Panc1 (cell line): ENCODE data around the gene FUT1. TPM values are rescaled to one million over a fixed set of nuclear protein-coding genes. Genes with fewer than 3 reads are reported as not detected.

Experiments
- ATAC-seq: fragments of 200-7000 bp; cut with Tn5 transposase; 2 replicates; pipeline ENCODE4 v1.9.1; 2020; ENCODE audit warnings: mild to moderate bottlenecking, moderate library complexity
- BruUV-seq: library from RNA; stranded (reverse); fragments of 400-500 nt; replicated peaks from 2 replicates; lab custom pipeline; 2021; lab: Mats Ljungman, UMichigan
- CTCF ChIA-PET: fragments of 300-600 bp; sonication (Branson Sonifier 250); formaldehyde crosslinking; loops from one replicate; lab custom pipeline; 2022; ENCODE audit warnings: antibody characterized with exemption; lab: Charles Lee
- POLR2A ChIA-PET: fragments of 300-600 bp; sonication (Branson Sonifier 250); formaldehyde crosslinking; loops from one replicate; lab custom pipeline; 2022; ENCODE audit warnings: antibody characterized with exemption; lab: Charles Lee
- DNase-seq: peaks from one replicate; pipeline ENCODE4 v3.0.0-alpha.2; 2010; ENCODE audit warnings: low read depth, low spot score
- H3K27ac ChIP-seq: 2 replicates; pipeline ENCODE4 v1.5.1; 2011; ENCODE audit warnings: mild to moderate bottlenecking, low read length, inconsistent platforms
- H3K27me3 ChIP-seq: fragments of 200-500 bp; sonication (Bioruptor generic); 2 replicates; pipeline ENCODE4 v1.6.0; 2014; ENCODE audit warnings: low read length, inconsistent platforms; ENCODE audit not compliant: control insufficient read depth, insufficient read depth
- H3K36me3 ChIP-seq: fragments of 200-500 bp; sonication (Bioruptor generic); 2 replicates; pipeline ENCODE4 v1.5.1; 2014; ENCODE audit warnings: inconsistent platforms, mild to moderate bottlenecking, low read length, moderate library complexity; ENCODE audit not compliant: control insufficient read depth, insufficient read depth
- H3K4me1 ChIP-seq: 2 replicates; pipeline ENCODE4 v1.5.1; 2011; ENCODE audit warnings: inconsistent platforms, mild to moderate bottlenecking, low read length, moderate library complexity; ENCODE audit not compliant: control insufficient read depth, insufficient read depth
- H3K4me3 ChIP-seq, 2 experiments: 2 replicates each; pipeline ENCODE4 v1.5.1; 2011 to 2012; ENCODE audit warnings: low read depth in 2 of 2, low read length in 2 of 2, mild to moderate bottlenecking in 2 of 2, inconsistent platforms in 1 of 2, moderate library complexity in 1 of 2
- H3K9me3 ChIP-seq: fragments of 200-500 bp; sonication (Bioruptor generic); 2 replicates; pipeline ENCODE4 v1.5.1; 2014; ENCODE audit warnings: low read depth, mild to moderate bottlenecking, inconsistent platforms, low read length, moderate library complexity; ENCODE audit not compliant: control insufficient read depth, insufficient read depth
- POLR2AphosphoS5 ChIP-seq: IDR thresholded peaks from 2 replicates; pipeline ENCODE4 v1.6.1; 2012; ENCODE audit warnings: mild to moderate bottlenecking, low read depth, low read length, moderate library complexity
- REST ChIP-seq, 2 experiments: IDR thresholded peaks; 2 replicates each; pipeline ENCODE4 v1.6.1; 2011 to 2012; ENCODE audit warnings: low read depth in 2 of 2, control low read depth in 1 of 2, low read length in 1 of 2, mild to moderate bottlenecking in 1 of 2, moderate library complexity in 1 of 2; ENCODE audit not compliant: insufficient read depth in 1 of 2
- SIN3A ChIP-seq: IDR thresholded peaks from 2 replicates; pipeline ENCODE4 v1.6.1; 2012; ENCODE audit warnings: low read depth, mild to moderate bottlenecking, low read length, moderate library complexity, borderline replicate concordance; ENCODE audit not compliant: insufficient read depth
- TCF7L2 ChIP-seq: IDR thresholded peaks from 2 replicates; pipeline ENCODE4 v1.6.1; 2011; ENCODE audit warnings: mild to moderate bottlenecking, low read depth, low read length, inconsistent platforms
- in situ Hi-C: cut with HindIII; loops from 2 replicates; pipeline ENCODE4 v1.10.0; 2016; ENCODE audit warnings: low sequenced_read_pairs, low pct_unique_long_range_greater_than_20kb
- intact Hi-C: fragments of 100-400 bp; cut with micrococcal nuclease; formaldehyde crosslinking; loops from one replicate; pipeline ENCODE4 v1.10.0; 2022; ENCODE audit not compliant: unreplicated experiment
- total RNA-seq: library from RNA; stranded (reverse); gene quantifications from one replicate; pipeline ENCODE4 v1.2.1, GENCODE V29; 2021; ENCODE audit not compliant: unreplicated experiment
- TF ChIP-seq, protein P1 (sequence below): fragments of 450-650 bp; IDR thresholded peaks from 2 replicates; pipeline ENCODE4 v1.5.1; 2017; ENCODE audit warnings: mild to moderate bottlenecking

The FUT1 gene
- total RNA-seq, 1 experiment from 2014 or later = 0.13 TPM

- Histone ChIP-seq H3K27ac (peak overlapping the region; percentile 91), H3K27me3 (no peaks in the 10 kb centered on the region), H3K4me3 (peak overlapping the region; percentile 61 to 66), H3K9me3 (no peaks in the 10 kb centered on the region), H3K4me1 (no peaks in the 10 kb centered on the region; the same call in 1 of the 2 replicates), H3K36me3 (no peaks in the 10 kb centered on the region; the same call in 1 of the 2 replicates)
- TF ChIP-seq, protein P1, sequence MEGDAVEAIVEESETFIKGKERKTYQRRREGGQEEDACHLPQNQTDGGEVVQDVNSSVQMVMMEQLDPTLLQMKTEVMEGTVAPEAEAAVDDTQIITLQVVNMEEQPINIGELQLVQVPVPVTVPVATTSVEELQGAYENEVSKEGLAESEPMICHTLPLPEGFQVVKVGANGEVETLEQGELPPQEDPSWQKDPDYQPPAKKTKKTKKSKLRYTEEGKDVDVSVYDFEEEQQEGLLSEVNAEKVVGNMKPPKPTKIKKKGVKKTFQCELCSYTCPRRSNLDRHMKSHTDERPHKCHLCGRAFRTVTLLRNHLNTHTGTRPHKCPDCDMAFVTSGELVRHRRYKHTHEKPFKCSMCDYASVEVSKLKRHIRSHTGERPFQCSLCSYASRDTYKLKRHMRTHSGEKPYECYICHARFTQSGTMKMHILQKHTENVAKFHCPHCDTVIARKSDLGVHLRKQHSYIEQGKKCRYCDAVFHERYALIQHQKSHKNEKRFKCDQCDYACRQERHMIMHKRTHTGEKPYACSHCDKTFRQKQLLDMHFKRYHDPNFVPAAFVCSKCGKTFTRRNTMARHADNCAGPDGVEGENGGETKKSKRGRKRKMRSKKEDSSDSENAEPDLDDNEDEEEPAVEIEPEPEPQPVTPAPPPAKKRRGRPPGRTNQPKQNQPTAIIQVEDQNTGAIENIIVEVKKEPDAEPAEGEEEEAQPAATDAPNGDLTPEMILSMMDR = no peak
- no peak for TF ChIP-seq REST (IDR thresholded peaks at IDR 0.05; ENCODE audit: insufficient read depth in 1 of 2, low read depth in 2 of 2, low read length in 1 of 2)
- no TSS peak for BruUV-seq
- no peak for DNase-seq
- ChIA-PET POLR2A (interaction anchor here (0.5 to 0.7 kb wide), 2 partner anchors 10 to 646 kb away, joined by 3 to 13 read pairs; no protein-coding TSS in a partner anchor), CTCF (interaction anchor here (0.7 kb wide), 1 partner anchor 28 kb away, joined by 9 read pairs; no protein-coding TSS in a partner anchor)
- intact Hi-C loops = no loop called here
- in situ Hi-C loops = no loop called here
- ATAC-seq = no peak
Observed at GRCh38 chr19:48715681-48716171, 36.7 kb downstream of the FUT1 start.

GRCh38 chr19:48714759-48715675 lies 37.4 kb downstream of the FUT1 start:
- TF ChIP-seq SIN3A = no peak
- no peak for TF ChIP-seq REST (IDR thresholded peaks at IDR 0.05; ENCODE audit: insufficient read depth in 1 of 2, low read depth in 2 of 2, low read length in 1 of 2)
- TF ChIP-seq, protein P1 = no peak
- TF ChIP-seq TCF7L2 = no peak
- TF ChIP-seq POLR2AphosphoS5 = no peak
- no peak for DNase-seq
- H3K4me3 ChIP-seq = peak overlapping the region; percentile 61 to 66
- no TSS peak for BruUV-seq
- peak overlapping the region; percentile 91 for H3K27ac ChIP-seq
- H3K9me3 ChIP-seq = no peaks in the 10 kb centered on the region
- H3K4me1 ChIP-seq = no peaks in the 10 kb centered on the region; the same call in 1 of the 2 replicates
- ATAC-seq = no peak
- H3K36me3 ChIP-seq = no peaks in the 10 kb centered on the region; the same call in 1 of the 2 replicates
- ChIA-PET POLR2A (interaction anchor here (0.6 to 0.7 kb wide), 2 partner anchors 55 to 69 kb away, joined by 3 to 5 read pairs; no protein-coding TSS in a partner anchor), CTCF (interaction anchor here (0.7 to 1.0 kb wide), 2 partner anchors 24 to 51 kb away, joined by 3 to 5 read pairs; no protein-coding TSS in a partner anchor)
- intact Hi-C loops = no loop called here
- H3K27me3 ChIP-seq = no peaks in the 10 kb centered on the region
- in situ Hi-C loops = no loop called here
